ENCODE results near the gene SNX33. TPM values are rescaled to one million over a fixed set of nuclear protein-coding genes. Genes with fewer than 3 reads are reported as not detected.

The SNX33 gene
- total and polyA plus RNA-seq, 2 of the 13 experiments (the other 11 are each of a cell fraction or from before 2014, with no cell fraction given) = 11.0 to 11.6 TPM

DNA sequence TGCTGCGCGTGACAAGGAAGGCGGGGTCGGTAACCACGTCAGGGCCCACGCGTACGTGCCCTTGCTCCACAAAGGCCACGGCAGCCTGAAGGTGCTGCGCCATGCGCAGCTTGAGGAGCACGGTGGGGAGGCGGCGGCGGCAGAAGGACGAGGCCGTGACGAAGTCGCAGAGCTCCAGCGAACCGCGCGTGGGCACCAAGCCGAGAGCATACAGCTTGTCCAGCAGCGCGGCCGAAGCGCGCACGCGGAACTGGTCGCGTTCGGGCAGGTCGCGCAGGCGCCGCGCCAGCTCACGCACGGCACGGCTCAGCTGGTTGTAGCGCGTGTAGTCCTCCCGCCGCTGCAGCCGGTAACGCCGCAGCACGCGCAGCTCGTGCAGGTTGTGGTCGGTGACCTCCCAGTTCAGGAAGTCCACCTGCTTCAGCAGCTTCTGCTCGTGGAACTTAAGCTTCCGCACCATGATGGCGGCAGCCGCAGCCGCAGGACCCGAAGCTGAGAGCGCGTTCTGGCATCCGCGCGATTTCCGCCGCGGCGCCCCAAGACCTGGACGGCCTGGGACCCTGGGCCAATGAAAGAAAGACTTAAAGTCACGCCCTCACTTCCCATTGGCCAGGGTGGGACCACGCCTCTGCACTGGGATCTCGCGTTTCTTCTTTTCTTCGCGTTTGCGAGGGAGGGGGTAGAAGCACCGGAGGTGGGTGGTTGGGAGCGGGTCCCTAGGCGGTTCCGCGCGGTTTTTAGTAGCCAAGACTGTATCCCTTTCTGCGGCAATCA, 7.8 kb upstream of the SNX33 start, which contains the start of gene IMP3 (continued):
- TF ChIP-seq ZFP1 (CRISPR knock-in tag; IDR thresholded peaks at IDR 0.05) (peak; percentile 15; the same call in 1 of the 2 replicates), ZBTB42 (CRISPR knock-in tag; IDR thresholded peaks at IDR 0.05) (0 out of 2 replicates have a peak, but pooled peaks have one; percentile 80), ETV6 (CRISPR knock-in tag; conservative IDR thresholded peaks at IDR 0.05) (peak; percentile 26; the same call in 1 of the 2 replicates), HOXA3 (CRISPR knock-in tag; IDR thresholded peaks at IDR 0.05) (peak; percentile 93), RCOR2 (CRISPR knock-in tag; IDR thresholded peaks at IDR 0.05) (no peak), NFKB2 (CRISPR knock-in tag; IDR thresholded peaks at IDR 0.05; ENCODE audit: borderline replicate concordance) (peak; percentile 65; the same call in 1 of the 2 replicates), THAP11 (CRISPR knock-in tag; IDR thresholded peaks at IDR 0.05) (peak; percentile 83; the same call in 1 of the 2 replicates), ZNF792 (CRISPR knock-in tag; IDR thresholded peaks at IDR 0.05) (peak; percentile 34; the same call in 1 of the 2 replicates), CSRNP1 (CRISPR knock-in tag; IDR thresholded peaks at IDR 0.05) (peak; percentile 96), ZNF136 (CRISPR knock-in tag; IDR thresholded peaks at IDR 0.05; ENCODE audit: low read depth) (peak; percentile 35; the same call in 1 of the 2 replicates), ZNF24 (IDR thresholded peaks at IDR 0.05) (no peak), MIER2 (CRISPR knock-in tag; IDR thresholded peaks at IDR 0.05) (no peak), TRIM22 (IDR thresholded peaks at IDR 0.05) (no peak), SKI (IDR thresholded peaks at IDR 0.05; ENCODE audit: partially characterized antibody) (no peak), ZFP82 (CRISPR knock-in tag; IDR thresholded peaks at IDR 0.05; ENCODE audit: borderline replicate concordance) (peak; percentile 87; the same call in 1 of the 2 replicates), ZNF75D (CRISPR knock-in tag; IDR thresholded peaks at IDR 0.05; ENCODE audit: borderline replicate concordance) (no peak), ZNF572 (CRISPR knock-in tag; IDR thresholded peaks at IDR 0.05) (0 out of 2 replicates have a peak, but pooled peaks have one; percentile 17), CAMTA2 (CRISPR knock-in tag; IDR thresholded peaks at IDR 0.05; ENCODE audit: borderline replicate concordance) (no peak; the same call in 1 of the 2 replicates), TMF1 (CRISPR knock-in tag; IDR thresholded peaks at IDR 0.05; ENCODE audit: low read depth) (peak; percentile 93), NFYB (CRISPR knock-in tag; IDR thresholded peaks at IDR 0.05) (peak; percentile 95), BRD4 (CRISPR knock-in tag; IDR thresholded peaks at IDR 0.05) (peak; percentile 89), ZNF652 (CRISPR knock-in tag; IDR thresholded peaks at IDR 0.05; ENCODE audit: borderline replicate concordance, low read depth) (0 out of 2 replicates have a peak, but pooled peaks have one; percentile 11), ZNF777 (CRISPR knock-in tag; IDR thresholded peaks at IDR 0.05) (peak; percentile 47), KLF11 (CRISPR knock-in tag; IDR thresholded peaks at IDR 0.05) (peak; percentile 94; the same call in 1 of the 2 replicates)
- TF ChIP-seq, protein P1, sequence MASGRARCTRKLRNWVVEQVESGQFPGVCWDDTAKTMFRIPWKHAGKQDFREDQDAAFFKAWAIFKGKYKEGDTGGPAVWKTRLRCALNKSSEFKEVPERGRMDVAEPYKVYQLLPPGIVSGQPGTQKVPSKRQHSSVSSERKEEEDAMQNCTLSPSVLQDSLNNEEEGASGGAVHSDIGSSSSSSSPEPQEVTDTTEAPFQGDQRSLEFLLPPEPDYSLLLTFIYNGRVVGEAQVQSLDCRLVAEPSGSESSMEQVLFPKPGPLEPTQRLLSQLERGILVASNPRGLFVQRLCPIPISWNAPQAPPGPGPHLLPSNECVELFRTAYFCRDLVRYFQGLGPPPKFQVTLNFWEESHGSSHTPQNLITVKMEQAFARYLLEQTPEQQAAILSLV (CRISPR knock-in tag; IDR thresholded peaks at IDR 0.05; ENCODE audit: borderline replicate concordance) = peak; percentile 95; the same call in 1 of the 2 replicates
- TF ChIP-seq, protein P2, sequence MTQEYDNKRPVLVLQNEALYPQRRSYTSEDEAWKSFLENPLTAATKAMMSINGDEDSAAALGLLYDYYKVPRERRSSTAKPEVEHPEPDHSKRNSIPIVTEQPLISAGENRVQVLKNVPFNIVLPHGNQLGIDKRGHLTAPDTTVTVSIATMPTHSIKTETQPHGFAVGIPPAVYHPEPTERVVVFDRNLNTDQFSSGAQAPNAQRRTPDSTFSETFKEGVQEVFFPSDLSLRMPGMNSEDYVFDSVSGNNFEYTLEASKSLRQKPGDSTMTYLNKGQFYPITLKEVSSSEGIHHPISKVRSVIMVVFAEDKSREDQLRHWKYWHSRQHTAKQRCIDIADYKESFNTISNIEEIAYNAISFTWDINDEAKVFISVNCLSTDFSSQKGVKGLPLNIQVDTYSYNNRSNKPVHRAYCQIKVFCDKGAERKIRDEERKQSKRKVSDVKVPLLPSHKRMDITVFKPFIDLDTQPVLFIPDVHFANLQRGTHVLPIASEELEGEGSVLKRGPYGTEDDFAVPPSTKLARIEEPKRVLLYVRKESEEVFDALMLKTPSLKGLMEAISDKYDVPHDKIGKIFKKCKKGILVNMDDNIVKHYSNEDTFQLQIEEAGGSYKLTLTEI (CRISPR knock-in tag; conservative IDR thresholded peaks at IDR 0.05) = no peak
